B cell (primary cell): Measurements from ENCODE around the gene RPL39L.

ENCODE experiments used
- CTCF ChIP-seq: fragments of 200-600 bp; IDR thresholded peaks from one replicate; pipeline ENCODE4 v1.8.0; 2022; ENCODE audit warnings: antibody characterized with exemption, mild to moderate bottlenecking
- EZH2 ChIP-seq: IDR thresholded peaks from 2 replicates; pipeline ENCODE4 v1.6.1; 2012; ENCODE audit warnings: borderline replicate concordance, low read depth, mild to moderate bottlenecking, moderate library complexity, low read length; ENCODE audit not compliant: insufficient read depth, poor library complexity, severe bottlenecking

- TF ChIP-seq CTCF (no peak), EZH2 (no peak)
Observed at GRCh38 chr3:187132666-187133065, 6.6 kb downstream of the RPL39L start.
